Myometrial cell (primary cell): ENCODE measurements around the gene CCDC190. TPM values are rescaled to one million over a fixed set of nuclear protein-coding genes. Genes with fewer than 3 reads are reported as not detected.

ENCODE experiments used
- total RNA-seq: library from RNA; depleted of rRNA; stranded (reverse); fragments of >200 nt; gene quantifications from 2 replicates; pipeline ENCODE4 v1.2.3, GENCODE V29; 2015

Gene CCDC190, protein sequence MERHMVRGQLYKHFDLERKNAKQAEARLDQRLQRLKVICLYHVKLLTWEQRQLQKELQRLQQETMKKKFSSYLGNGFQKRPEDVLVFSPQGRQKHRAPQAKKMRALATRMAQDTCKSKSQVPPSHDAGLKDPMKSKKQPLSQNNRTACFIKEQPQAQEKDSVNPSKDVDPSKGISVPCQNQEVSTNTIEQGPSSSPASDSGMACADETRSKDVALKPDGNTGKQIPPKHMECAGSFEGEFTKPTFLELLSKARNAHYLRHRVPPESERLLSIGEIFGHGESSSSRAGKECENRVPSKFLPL
- total RNA-seq, result 0.86 and 1.1 TPM in 2 replicates

DNA sequence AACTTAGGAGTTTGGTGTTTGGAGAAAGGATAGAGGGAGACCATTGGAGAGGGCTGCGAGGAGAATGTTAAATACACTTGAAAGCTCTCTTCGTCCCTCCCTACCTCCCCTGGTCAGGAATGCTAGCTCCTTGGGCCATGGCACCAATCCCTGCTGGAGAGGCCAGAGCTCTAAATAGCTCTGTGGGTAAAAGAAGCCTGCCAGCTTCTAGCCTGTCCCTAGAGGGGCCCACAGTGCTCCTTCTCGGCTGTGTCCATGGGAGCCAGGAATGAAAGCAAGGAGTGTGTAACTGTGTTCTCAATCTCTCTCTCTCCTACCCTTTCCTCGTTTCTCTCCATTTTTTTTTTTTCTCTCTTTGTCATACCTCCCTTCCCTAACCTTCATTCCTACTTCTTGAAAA is at the start of gene CCDC190:
TSS of gene CCDC190 (minus strand) at position 75 of the 400 bp plus-strand sequence. CDS start 1,529 bp downstream, outside the sequence.

Other genes with a start within 250 kb of the CCDC190 start
- 109 and 122 TPM in 2 replicates for gene DDR2, start 228.7 kb downstream of the CCDC190 start, total RNA-seq
- gene HSD17B7, start 70.5 kb downstream of the CCDC190 start, total RNA-seq, result 45.8 and 54.6 TPM in 2 replicates
- gene RGS4, start 208.2 kb upstream of the CCDC190 start, total RNA-seq, result 231 and 232 TPM in 2 replicates